ENCODE results near the gene DNAJC25.

The DNAJC25 gene

GRCh38 chr9:111631214-111631971 is at the start of gene DNAJC25:
Gene DNAJC25, plus strand, starts transcription at chr9:111631334. Its CDS starts 74 bp downstream, at chr9:111631408.
- peak; percentile 99 for DNase-seq (ENCODE audit: low read depth, low spot score)
- in situ Hi-C loops (cut with HindIII; ENCODE audit: low sequenced_read_pairs) = no loop called here
- TF ChIP-seq CTCF (IDR thresholded peaks at IDR 0.05; ENCODE audit: low read depth, low read length) = no peak
- H3K4me3 ChIP-seq (ENCODE audit: low read depth, low read length) = peak within 1 kb of the TSS; percentile 82

GRCh38 chr9:111582888-111583287 is 48.2 kb upstream of the DNAJC25 start:
- TF ChIP-seq CTCF (IDR thresholded peaks at IDR 0.05; ENCODE audit: low read depth, low read length) = no peak
- H3K4me3 ChIP-seq (ENCODE audit: low read depth, low read length) = no peak overlapping the region
- in situ Hi-C loops (cut with HindIII; ENCODE audit: low sequenced_read_pairs) = no loop called here
- DNase-seq (ENCODE audit: low read depth, low spot score) = peak; percentile 49

- in situ Hi-C loops (cut with HindIII; ENCODE audit: low sequenced_read_pairs) = no loop called here
- no peak for DNase-seq (ENCODE audit: low read depth, low spot score)
- no peak for TF ChIP-seq CTCF (IDR thresholded peaks at IDR 0.05; ENCODE audit: low read depth, low read length)
- no peak overlapping the region for H3K4me3 ChIP-seq (ENCODE audit: low read depth, low read length)
Observed at GRCh38 chr9:111586378-111586777, 44.8 kb upstream of the DNAJC25 start.

- DNase-seq (ENCODE audit: low read depth, low spot score) = no peak
- in situ Hi-C loops (cut with HindIII; ENCODE audit: low sequenced_read_pairs) = no loop called here
- no peak for TF ChIP-seq CTCF (IDR thresholded peaks at IDR 0.05; ENCODE audit: low read depth, low read length)
- no peak overlapping the region for H3K4me3 ChIP-seq (ENCODE audit: low read depth, low read length)
Observed at GRCh38 chr9:111588846-111589245, 42.3 kb upstream of the DNAJC25 start.

DNA sequence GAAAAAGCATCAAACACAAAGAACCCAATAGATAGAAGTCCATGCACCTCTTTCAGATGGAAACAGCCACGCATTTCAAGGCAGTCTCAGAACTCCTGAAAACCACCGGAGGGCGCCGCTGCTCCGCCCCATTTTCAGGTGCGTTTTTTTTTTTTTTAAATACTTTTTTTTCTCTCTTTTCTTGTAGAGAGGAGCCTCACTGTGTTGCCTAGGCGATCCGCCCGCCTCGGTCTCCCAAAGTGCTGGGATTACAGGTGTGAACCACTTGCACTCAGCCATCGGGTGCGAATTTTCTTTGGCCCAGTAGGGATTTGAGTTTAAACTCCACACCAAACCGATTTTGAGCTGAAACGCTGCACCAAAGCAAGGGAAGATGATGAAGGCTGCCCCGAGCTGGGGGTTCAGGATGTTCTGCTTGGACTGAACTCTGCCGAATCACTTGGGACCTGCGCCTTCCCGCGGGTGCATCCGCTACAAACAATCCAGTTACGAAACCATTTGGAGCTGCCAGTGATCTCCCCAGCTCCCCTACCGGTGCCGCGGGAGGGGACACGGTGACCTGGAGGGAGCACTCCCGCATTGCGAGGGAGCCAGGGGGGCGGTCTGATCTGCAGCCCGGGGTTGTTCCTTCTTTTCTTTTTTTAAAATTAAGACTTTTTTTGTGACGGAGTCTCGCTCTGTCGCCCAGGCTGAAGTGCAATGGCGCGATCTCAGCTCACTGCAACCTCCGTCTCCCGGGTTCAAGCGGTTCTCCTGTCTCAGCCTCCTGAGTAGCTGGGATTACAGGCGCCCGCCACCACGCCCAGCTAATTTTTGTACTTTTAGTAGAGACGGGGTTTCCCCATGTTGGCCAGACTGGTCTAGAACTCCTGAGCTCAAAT is 33.0 kb upstream of the DNAJC25 start:
- in situ Hi-C loops (cut with HindIII; ENCODE audit: low sequenced_read_pairs) = no loop called here
- peak; percentile 77 for DNase-seq (ENCODE audit: low read depth, low spot score)
- H3K4me3 ChIP-seq (ENCODE audit: low read depth, low read length) = peak overlapping the region; percentile 76
- TF ChIP-seq CTCF (IDR thresholded peaks at IDR 0.05; ENCODE audit: low read depth, low read length) = peak; percentile 78

DNA sequence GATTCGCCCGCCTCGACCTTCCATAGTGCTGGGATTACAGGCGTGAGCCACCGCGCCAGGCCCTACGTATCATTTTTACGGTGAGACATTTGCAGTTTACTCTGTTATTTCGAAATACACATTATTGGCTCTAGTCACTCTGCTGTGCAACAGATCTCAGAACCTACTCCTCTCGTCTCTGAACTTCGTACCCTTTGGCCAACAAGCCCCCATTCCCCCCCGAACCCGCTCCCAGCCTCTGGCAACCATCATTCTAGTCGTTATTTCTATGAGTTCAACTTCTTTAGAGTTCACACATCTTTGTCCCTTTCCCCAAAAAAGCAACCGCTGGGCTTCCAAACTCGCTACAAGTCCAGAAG is 32.4 kb upstream of the DNAJC25 start:
- TF ChIP-seq CTCF (IDR thresholded peaks at IDR 0.05; ENCODE audit: low read depth, low read length) = no peak
- peak; percentile 33 for DNase-seq (ENCODE audit: low read depth, low spot score)
- in situ Hi-C loops (cut with HindIII; ENCODE audit: low sequenced_read_pairs) = no loop called here
- H3K4me3 ChIP-seq (ENCODE audit: low read depth, low read length) = peak overlapping the region; percentile 76

Data from astrocyte of the spinal cord (primary cell).